ENCODE results near the gene NKTR. TPM values are rescaled to one million over a fixed set of nuclear protein-coding genes. Genes with fewer than 3 reads are reported as not detected.
"Not testable (repeated sequence)": the region's sequence is repeated elsewhere in the genome, so short reads cannot be mapped to it uniquely, and the experiment has no call there.

The NKTR gene
- total RNA-seq = 87.3 TPM
- long read RNA-seq, full-length matches to known transcripts = 6 of 53 reads
- long read RNA-seq, partial matches to known transcripts = 15 of 53 reads
- long read RNA-seq, other reads (novel, unspliced or antisense) = 32 of 53 reads

DNA sequence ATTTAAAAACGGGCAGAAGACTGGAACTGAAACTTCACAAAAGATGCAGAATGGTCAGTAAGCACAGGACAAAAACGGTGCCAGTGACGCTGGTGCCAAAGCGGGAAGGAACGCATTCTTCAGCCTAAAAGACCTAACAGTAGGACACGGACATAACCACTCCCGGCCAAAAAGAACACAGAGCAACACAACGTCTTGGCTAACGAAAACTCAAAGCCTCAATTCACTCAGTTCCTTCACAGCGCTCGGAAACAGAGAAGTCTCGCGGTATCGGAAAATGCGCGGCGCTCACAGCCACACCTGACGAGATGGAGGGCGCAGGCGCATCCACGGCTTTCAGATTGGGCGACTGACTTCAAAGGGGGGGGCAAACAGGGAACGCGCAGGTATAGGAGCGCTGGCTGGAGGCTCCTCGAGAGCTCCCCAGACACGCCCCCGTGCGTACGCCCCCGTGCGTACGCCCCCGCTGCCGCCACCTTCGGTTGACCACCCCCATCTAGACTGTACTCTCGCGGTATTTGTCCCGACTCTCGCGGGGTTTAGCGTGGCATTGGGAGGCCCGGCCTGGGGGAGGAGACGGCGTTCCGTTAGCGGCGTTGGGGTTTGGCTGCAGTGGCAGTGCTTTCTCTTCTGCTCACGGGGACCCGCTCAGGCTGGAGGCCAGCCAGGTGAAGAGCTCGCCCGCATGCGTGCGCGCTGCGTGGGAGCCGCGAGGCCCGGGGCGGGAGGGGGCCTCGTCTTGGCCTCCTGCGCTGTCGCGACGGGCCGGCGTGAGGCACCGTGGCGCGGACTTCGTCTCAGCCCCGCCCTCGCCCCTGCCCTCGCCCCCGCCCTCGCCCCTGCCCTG lies at the start of gene NKTR:
Gene NKTR (plus strand): TSS at position 576 of the 847 bp plus-strand sequence. CDS start 321 bp downstream, outside the sequence.
- ATAC-seq (peak; percentile 97 to 98), DNase-seq (peak; percentile 98)
- peak within 1 kb of the TSS; percentile 76 for H3K4me3 ChIP-seq
- peaks cover 39% of the 10 kb centered on the region for H3K4me1 ChIP-seq
- H3K27me3 ChIP-seq (ENCODE audit: low read depth) = no peaks in the 10 kb centered on the region
- intact Hi-C loops (cut with DNase I) = no loop called here
- peaks cover 5% of the 10 kb centered on the region for H3K36me3 ChIP-seq
- peak within 1 kb of the TSS; percentile 94 for H3K27ac ChIP-seq
- no peaks in the 10 kb centered on the region for H3K9me3 ChIP-seq
- TF ChIP-seq CTCF (IDR thresholded peaks at IDR 0.05) = peak; percentile 16

- Histone ChIP-seq H3K4me1 (peaks cover 27% of the 10 kb centered on the region), H3K36me3 (peaks cover 91% of the 10 kb centered on the region), H3K27me3 (ENCODE audit: low read depth) (no peaks in the 10 kb centered on the region), H3K9me3 (no peaks in the 10 kb centered on the region), H3K27ac (no peak overlapping the region), H3K4me3 (no peak overlapping the region)
- intact Hi-C loops (cut with DNase I) = no loop called here
- TF ChIP-seq CTCF (IDR thresholded peaks at IDR 0.05) = no peak
- ATAC-seq = no peak
- no peak for DNase-seq
These were observed 47.7 kb upstream of the NKTR start for GRCh38 chr3:42552830-42553229.

DNA sequence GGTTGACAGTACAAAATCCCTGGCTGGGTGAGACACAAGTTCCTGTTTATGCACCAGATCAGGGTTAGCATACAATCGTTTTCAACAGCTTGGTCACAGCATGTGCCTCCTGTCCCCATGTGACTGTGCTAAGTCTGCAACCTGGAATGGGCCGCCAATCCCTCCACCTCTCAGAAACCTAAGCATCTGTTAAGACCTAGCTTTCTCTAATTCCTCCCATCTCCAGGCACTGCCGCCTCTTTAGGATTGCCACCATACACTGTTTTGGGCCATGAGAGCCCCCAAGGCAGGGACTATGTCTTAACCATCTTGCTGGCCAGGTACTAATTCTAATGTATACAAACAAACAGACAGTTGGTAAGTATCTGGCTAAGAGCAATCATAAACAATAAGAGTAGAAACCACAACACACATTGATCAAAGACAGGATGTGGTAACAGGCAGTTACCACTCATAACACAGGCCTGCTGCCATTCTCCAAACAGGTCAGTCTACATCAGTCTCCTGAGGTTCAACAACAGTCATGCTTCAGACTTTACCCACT lies 44.3 kb upstream of the NKTR start:
- H3K4me1 ChIP-seq = peaks cover 24% of the 10 kb centered on the region
- H3K9me3 ChIP-seq = no peaks in the 10 kb centered on the region
- TF ChIP-seq CTCF (IDR thresholded peaks at IDR 0.05) = no peak
- ATAC-seq (peak; percentile 42 to 54), DNase-seq (no peak)
- intact Hi-C loops (cut with DNase I) = no loop called here
- H3K4me3 ChIP-seq = no peak overlapping the region
- no peaks in the 10 kb centered on the region for H3K27me3 ChIP-seq (ENCODE audit: low read depth)
- H3K27ac ChIP-seq = peak overlapping the region; percentile 48
- H3K36me3 ChIP-seq = peaks cover 97% of the 10 kb centered on the region

DNA sequence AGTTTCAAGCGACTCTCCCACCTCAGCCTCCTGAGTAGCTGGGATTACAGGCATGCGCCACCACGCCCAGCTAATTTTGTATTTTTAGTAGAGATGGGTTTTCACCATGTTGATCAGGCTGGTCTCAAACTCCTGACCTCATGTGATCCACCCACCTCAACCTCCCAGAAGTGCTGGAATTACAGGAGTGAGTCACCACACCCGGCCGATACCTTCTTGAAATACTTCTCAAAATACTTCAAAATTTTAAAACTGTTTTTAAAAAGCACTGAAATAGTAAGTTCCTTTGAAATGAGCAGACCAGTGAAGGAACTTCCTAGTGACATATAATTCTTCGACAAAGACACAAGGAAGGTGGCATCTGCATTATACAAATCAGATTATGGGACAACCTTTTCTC lies 43.7 kb upstream of the NKTR start:
- Histone ChIP-seq H3K4me1 (peaks cover 24% of the 10 kb centered on the region), H3K36me3 (peaks cover 97% of the 10 kb centered on the region), H3K27ac (peak overlapping the region; percentile 48)
- intact Hi-C loops (cut with DNase I); ATAC-seq; H3K4me3 ChIP-seq; H3K9me3 ChIP-seq; H3K27me3 ChIP-seq (ENCODE audit: low read depth); DNase-seq: not testable (repeated sequence)

DNA sequence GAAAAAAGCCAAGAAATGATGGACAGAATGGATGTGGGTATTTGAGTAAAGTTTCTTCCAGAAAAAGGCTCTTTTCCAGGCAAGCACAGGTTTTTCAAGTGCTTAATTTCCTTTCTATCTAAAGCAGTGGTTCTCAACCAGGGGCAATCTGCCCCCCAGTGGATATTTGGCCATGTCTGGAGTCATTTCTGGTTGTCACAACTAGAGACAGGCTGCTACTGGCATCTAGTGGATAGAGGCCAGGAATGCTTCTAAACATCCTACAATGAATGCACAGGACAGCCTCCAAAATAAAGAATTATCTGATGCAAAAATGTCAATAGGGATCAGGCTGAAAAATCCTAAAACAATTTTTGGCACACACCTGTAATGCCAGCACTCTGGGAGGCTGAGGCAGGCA lies 42.6 kb upstream of the NKTR start:
- Histone ChIP-seq H3K27ac (no peak overlapping the region), H3K9me3 (no peaks in the 10 kb centered on the region), H3K4me3 (no peak overlapping the region), H3K36me3 (peaks cover 97% of the 10 kb centered on the region), H3K4me1 (peaks cover 24% of the 10 kb centered on the region), H3K27me3 (ENCODE audit: low read depth) (no peaks in the 10 kb centered on the region)
- ATAC-seq = no peak
- TF ChIP-seq CTCF (IDR thresholded peaks at IDR 0.05) = peak; percentile 52
- intact Hi-C loops (cut with DNase I) = no loop called here
- DNase-seq = no peak

Data from lower lobe of right lung (tissue), 2 donors.